ENCODE results near the gene ACACB.

Gene ACACB

DNA sequence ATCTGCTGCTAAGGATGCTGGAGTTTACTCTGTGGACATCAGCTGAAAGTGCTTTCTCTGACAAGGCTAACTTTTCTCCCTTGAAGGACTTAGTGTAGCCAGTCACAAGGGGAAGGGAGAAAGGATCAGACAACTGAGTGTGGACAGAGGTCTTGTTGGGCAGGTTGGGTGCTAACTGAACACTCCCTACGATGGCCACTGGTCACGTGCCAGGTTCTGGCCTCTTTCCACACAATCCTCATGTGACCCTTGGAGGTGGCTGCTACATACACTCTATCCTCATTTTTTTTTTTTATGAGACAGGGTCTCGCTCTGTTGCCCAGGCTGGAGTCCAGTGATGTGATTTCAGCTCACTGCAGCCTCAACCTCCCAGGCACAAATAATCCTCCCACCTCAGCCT, 153.0 kb downstream of the ACACB start:
- in situ Hi-C loops (cut with MboI; ENCODE audit: low pct_unique_long_range_greater_than_20kb, low sequenced_read_pairs, unreplicated experiment), result loop anchor here (10.0 kb wide), 1 partner anchor 115 kb away; no protein-coding TSS in a partner anchor
- TF ChIP-seq, protein P1, sequence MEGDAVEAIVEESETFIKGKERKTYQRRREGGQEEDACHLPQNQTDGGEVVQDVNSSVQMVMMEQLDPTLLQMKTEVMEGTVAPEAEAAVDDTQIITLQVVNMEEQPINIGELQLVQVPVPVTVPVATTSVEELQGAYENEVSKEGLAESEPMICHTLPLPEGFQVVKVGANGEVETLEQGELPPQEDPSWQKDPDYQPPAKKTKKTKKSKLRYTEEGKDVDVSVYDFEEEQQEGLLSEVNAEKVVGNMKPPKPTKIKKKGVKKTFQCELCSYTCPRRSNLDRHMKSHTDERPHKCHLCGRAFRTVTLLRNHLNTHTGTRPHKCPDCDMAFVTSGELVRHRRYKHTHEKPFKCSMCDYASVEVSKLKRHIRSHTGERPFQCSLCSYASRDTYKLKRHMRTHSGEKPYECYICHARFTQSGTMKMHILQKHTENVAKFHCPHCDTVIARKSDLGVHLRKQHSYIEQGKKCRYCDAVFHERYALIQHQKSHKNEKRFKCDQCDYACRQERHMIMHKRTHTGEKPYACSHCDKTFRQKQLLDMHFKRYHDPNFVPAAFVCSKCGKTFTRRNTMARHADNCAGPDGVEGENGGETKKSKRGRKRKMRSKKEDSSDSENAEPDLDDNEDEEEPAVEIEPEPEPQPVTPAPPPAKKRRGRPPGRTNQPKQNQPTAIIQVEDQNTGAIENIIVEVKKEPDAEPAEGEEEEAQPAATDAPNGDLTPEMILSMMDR (IDR thresholded peaks at IDR 0.05; ENCODE audit: extremely low read depth, insufficient read depth, missing control alignments), result no peak
- DNase-seq (ENCODE audit: low spot score), result no peak

DNA sequence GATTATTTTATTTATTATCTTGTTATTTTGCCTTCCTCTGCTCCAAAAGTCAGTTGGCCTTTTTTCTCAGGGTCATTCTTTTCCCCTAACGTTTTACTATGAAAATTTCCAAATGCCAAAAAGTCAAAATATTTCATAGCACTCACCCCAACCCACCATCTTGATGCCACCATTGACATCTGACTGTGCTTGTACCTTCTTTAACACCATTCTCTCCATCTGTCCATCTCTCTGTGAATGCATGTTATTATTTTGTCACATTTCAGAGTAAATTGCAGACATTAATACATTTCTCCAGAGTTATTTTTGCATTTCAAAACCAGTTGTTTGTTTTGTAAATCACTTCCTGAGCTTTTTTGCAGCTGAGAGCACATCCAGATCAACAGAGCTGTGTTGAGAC, 154.1 kb downstream of the ACACB start:
- in situ Hi-C loops (cut with MboI; ENCODE audit: low pct_unique_long_range_greater_than_20kb, low sequenced_read_pairs, unreplicated experiment), result no loop called here
- TF ChIP-seq, protein P1 (IDR thresholded peaks at IDR 0.05; ENCODE audit: extremely low read depth, insufficient read depth, missing control alignments), result no peak
- DNase-seq (ENCODE audit: low spot score), result no peak

- TF ChIP-seq, protein P1 (IDR thresholded peaks at IDR 0.05; ENCODE audit: extremely low read depth, insufficient read depth, missing control alignments), result no peak
- DNase-seq (ENCODE audit: low spot score), result no peak
- in situ Hi-C loops (cut with MboI; ENCODE audit: low pct_unique_long_range_greater_than_20kb, low sequenced_read_pairs, unreplicated experiment), result no loop called here
Observed at GRCh38 chr12:109271418-109271817, 155.0 kb downstream of the ACACB start.

DNA sequence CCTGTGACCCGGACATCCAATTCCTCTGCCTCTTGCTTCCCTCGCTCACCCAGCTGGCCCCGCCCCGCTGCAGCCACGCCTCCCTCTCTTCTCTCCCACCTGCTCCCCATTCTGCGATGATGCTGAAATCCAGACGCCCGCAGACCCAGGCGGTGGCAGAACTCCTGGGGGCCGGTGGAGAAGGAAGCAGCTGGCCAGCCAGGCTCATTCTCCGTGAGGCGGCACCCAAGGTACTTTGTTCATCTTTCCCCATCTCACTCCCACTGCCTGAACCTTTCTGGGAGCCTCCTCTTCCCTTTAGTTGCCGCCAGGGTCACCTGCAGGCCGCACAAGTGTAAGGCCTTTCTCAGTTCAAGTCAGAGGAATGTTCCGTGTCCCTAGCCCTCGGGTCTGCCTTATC, 157.0 kb downstream of the ACACB start:
- no peak for DNase-seq (ENCODE audit: low spot score)
- TF ChIP-seq, protein P1 (IDR thresholded peaks at IDR 0.05; ENCODE audit: extremely low read depth, insufficient read depth, missing control alignments), result no peak
- in situ Hi-C loops (cut with MboI; ENCODE audit: low pct_unique_long_range_greater_than_20kb, low sequenced_read_pairs, unreplicated experiment), result no loop called here

DNA sequence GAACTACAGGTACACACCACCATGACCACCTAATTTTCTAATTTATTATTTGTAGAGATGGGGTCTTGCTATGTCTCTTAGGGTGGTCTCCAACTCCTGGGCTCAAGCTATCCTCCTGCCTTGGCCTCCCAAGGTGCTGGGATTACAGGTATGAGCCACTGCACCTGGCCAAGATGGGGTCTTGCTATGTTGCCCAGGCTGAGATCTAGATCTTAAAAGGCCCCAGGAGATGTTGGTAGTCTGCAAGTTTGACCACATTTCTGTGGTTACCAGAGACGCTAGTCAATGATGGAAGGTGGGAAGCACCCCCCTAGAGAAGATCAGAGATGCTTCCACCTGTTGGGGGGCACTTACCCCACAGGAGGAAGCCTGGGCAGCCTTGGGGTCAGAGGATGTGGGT, 158.0 kb downstream of the ACACB start:
- TF ChIP-seq, protein P1 (IDR thresholded peaks at IDR 0.05; ENCODE audit: extremely low read depth, insufficient read depth, missing control alignments), result no peak
- no peak for DNase-seq (ENCODE audit: low spot score)
- in situ Hi-C loops (cut with MboI; ENCODE audit: low pct_unique_long_range_greater_than_20kb, low sequenced_read_pairs, unreplicated experiment), result no loop called here

DNA sequence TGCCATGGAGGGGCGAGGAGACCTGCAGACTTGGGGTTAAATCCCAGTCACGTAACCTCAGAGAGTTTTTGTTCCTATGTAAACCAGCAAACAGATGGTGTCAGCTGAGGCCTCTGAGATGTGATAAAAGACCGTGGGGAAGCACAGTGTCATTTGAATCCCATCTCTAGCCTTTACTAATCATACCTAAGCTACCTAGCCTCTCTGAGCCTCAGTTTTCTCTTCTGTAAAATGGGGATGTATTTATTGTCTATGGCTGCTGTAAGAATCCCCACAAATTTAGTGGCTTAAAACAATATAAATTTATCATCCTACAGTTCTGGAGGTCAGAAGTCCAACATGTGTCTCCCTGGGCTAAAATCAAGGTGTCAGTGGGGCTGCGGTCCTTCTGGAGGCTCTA, 158.8 kb downstream of the ACACB start:
- TF ChIP-seq, protein P1 (IDR thresholded peaks at IDR 0.05; ENCODE audit: extremely low read depth, insufficient read depth, missing control alignments), result no peak
- in situ Hi-C loops (cut with MboI; ENCODE audit: low pct_unique_long_range_greater_than_20kb, low sequenced_read_pairs, unreplicated experiment), result no loop called here
- DNase-seq (ENCODE audit: low spot score), result no peak

- in situ Hi-C loops (cut with MboI; ENCODE audit: low pct_unique_long_range_greater_than_20kb, low sequenced_read_pairs, unreplicated experiment), result no loop called here
- TF ChIP-seq, protein P1 (IDR thresholded peaks at IDR 0.05; ENCODE audit: extremely low read depth, insufficient read depth, missing control alignments), result no peak
- DNase-seq (ENCODE audit: low spot score), result no peak
Observed at GRCh38 chr12:109276160-109276559, 159.8 kb downstream of the ACACB start.

All from GM13977 (cell line).